Measurements from ENCODE around the gene SLC16A13. TPM values are rescaled to one million over a fixed set of nuclear protein-coding genes. Genes with fewer than 3 reads are reported as not detected.
A peak's percentile ranks its signal among the peaks of the same experiment; 100 is the strongest.

The SLC16A13 gene
- total and polyA plus RNA-seq, 7 donors = 0.17 to 1.5 (median 0.57) TPM

GRCh38 chr17:7021993-7022778 lies 13.6 kb upstream of the SLC16A13 start:
- H3K4me3 ChIP-seq = peak overlapping the region; percentile 63
- peaks cover 0 to 17% (median 7%) of the 10 kb centered on the region in 3 donors for H3K27me3 ChIP-seq (ENCODE audit: insufficient read depth in 3 of 3, low read length in 2 of 3)
- 1 to 2% (median 2%) methylated on average over 51 to 53 of the region's 53 CpGs for WGBS, 3 donors
- H3K9me3 ChIP-seq = no peaks in the 10 kb centered on the region
- TF ChIP-seq, protein P1, sequence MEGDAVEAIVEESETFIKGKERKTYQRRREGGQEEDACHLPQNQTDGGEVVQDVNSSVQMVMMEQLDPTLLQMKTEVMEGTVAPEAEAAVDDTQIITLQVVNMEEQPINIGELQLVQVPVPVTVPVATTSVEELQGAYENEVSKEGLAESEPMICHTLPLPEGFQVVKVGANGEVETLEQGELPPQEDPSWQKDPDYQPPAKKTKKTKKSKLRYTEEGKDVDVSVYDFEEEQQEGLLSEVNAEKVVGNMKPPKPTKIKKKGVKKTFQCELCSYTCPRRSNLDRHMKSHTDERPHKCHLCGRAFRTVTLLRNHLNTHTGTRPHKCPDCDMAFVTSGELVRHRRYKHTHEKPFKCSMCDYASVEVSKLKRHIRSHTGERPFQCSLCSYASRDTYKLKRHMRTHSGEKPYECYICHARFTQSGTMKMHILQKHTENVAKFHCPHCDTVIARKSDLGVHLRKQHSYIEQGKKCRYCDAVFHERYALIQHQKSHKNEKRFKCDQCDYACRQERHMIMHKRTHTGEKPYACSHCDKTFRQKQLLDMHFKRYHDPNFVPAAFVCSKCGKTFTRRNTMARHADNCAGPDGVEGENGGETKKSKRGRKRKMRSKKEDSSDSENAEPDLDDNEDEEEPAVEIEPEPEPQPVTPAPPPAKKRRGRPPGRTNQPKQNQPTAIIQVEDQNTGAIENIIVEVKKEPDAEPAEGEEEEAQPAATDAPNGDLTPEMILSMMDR (IDR thresholded peaks at IDR 0.05) = peak; percentile 97
- ATAC-seq = peak; percentile 72 to 81 (median 78)
- H3K4me1 ChIP-seq = peaks cover 15% of the 10 kb centered on the region
- peak; percentile 87 to 92 for DNase-seq
- H3K36me3 ChIP-seq (ENCODE audit: insufficient read depth in 1 of 2, low read depth in 1 of 2) = peaks cover 0 to 6% of the 10 kb centered on the region in 2 donors
- intact Hi-C loops (cut with DNase I) = loop anchor here (5.0 kb wide), 1 partner anchor 110 kb away; no protein-coding TSS in a partner anchor
- peak overlapping the region; percentile 79 for H3K27ac ChIP-seq

DNA sequence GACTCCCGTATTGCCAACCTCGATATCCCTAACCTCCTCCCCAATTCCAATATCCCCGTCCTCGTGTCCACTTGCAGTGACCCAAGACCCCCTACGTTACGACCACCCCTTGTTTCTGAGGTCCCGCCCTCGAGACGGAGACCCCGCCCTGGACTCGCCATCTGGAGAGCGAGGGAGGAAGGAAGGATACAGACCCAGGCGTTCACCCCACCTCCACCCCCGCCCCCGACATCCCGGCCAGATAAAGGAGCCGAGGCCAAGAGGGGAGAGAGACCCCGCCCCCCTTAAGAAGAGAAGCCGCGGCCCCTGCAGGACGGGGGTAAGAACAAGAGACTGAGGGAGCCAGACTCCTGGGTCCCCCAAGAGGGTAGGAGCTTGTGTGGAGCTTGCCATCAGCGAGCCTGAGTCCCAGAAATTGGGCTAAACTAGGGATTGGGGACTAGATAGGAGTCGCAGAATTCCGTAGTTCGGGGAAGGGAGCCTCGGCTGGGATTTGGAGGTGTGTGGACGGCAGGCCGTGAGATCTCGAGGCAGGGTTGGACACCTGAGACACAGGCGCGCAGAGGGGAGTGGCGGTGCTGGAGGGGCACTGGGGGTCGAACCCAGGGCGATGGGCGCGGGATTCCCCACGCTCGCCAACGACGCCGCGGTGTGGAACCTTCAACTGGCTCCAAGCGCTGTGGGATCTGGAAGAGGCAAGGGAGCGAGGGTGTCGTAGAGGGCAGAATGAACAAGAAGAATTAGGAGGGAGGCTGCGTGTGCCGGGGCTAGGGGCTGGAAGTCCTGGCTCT lies 12.8 kb upstream of the SLC16A13 start, which contains the start of gene BCL6B:
BCL6B (plus strand) TSS at position 270 of the 791 bp plus-strand sequence. CDS start 622 bp downstream, outside the sequence.
- intact Hi-C loops (cut with DNase I) = loop anchor here (5.0 kb wide), 1 partner anchor 111 kb away; no protein-coding TSS in a partner anchor
- Histone ChIP-seq H3K36me3 (ENCODE audit: insufficient read depth in 1 of 2, low read depth in 1 of 2) (peaks cover 0 to 2% of the 10 kb centered on the region in 2 donors), H3K4me3 (peak within 1 kb of the TSS; percentile 63), H3K27me3 (ENCODE audit: insufficient read depth in 3 of 3, low read length in 2 of 3) (peaks cover 0 to 17% (median 7%) of the 10 kb centered on the region in 3 donors), H3K27ac (peak within 1 kb of the TSS; percentile 79), H3K4me1 (peaks cover 15% of the 10 kb centered on the region), H3K9me3 (no peaks in the 10 kb centered on the region)
- no peak for DNase-seq
- 8 to 12% (median 9%) methylated on average over 47 of the region's 47 CpGs for WGBS, 3 donors
- ATAC-seq = peak in 1 of 4 donors; percentile 8
- TF ChIP-seq, protein P1 (IDR thresholded peaks at IDR 0.05) = no peak

DNA sequence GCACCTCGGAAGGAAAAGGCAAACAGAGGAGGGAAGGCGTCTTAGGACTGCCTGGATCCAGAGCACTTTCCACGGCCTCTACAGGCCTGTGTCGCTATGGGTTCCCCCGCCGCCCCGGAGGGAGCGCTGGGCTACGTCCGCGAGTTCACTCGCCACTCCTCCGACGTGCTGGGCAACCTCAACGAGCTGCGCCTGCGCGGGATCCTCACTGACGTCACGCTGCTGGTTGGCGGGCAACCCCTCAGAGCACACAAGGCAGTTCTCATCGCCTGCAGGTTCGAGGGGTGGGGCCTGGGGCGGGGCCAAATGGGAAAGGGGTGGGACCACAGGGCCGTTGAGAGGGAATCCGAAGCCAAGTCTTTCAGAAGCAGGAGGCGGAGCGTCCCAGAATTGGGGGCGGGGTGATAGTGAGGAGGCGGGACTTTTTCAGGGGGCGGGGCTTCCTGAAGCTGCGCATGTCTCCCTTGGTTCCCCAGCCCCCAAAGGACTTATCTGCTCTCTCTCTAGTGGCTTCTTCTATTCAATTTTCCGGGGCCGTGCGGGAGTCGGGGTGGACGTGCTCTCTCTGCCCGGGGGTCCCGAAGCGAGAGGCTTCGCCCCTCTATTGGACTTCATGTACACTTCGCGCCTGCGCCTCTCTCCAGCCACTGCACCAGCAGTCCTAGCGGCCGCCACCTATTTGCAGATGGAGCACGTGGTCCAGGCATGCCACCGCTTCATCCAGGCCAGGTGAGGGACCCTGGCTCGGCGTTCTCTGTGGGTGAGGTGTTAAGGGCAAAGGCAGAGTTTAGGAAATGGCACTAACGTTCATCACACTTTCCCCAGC lies 12.0 kb upstream of the SLC16A13 start:
- TF ChIP-seq, protein P1 (IDR thresholded peaks at IDR 0.05) = no peak
- Histone ChIP-seq H3K27ac (peak overlapping the region; percentile 79), H3K4me3 (peak overlapping the region; percentile 63), H3K9me3 (no peaks in the 10 kb centered on the region), H3K27me3 (ENCODE audit: insufficient read depth in 3 of 3, low read length in 2 of 3) (peaks cover 0 to 17% (median 7%) of the 10 kb centered on the region in 3 donors), H3K36me3 (ENCODE audit: insufficient read depth in 1 of 2, low read depth in 1 of 2) (peaks cover 0 to 2% of the 10 kb centered on the region in 2 donors), H3K4me1 (peaks cover 15% of the 10 kb centered on the region)
- intact Hi-C loops (cut with DNase I) = loop anchor here (5.0 kb wide), 1 partner anchor 111 kb away; no protein-coding TSS in a partner anchor
- 29 to 33% (median 31%) methylated on average over 48 to 51 of the region's 51 CpGs for WGBS, 3 donors
- ATAC-seq (peak; percentile 41 to 65 (median 64)), DNase-seq (peak; percentile 93 to 94)

- Histone ChIP-seq H3K27ac (no peak overlapping the region), H3K27me3 (ENCODE audit: insufficient read depth in 3 of 3, low read length in 2 of 3) (peaks cover 0 to 17% (median 7%) of the 10 kb centered on the region in 3 donors), H3K36me3 (ENCODE audit: insufficient read depth in 1 of 2, low read depth in 1 of 2) (peaks cover 0 to 2% of the 10 kb centered on the region in 2 donors), H3K4me1 (peaks cover 13% of the 10 kb centered on the region), H3K9me3 (no peaks in the 10 kb centered on the region), H3K4me3 (peak overlapping the region; percentile 63)
- TF ChIP-seq, protein P1 (IDR thresholded peaks at IDR 0.05) = no peak
- 63 to 68% (median 66%) methylated on average over 8 of the region's 8 CpGs for WGBS, 3 donors
- intact Hi-C loops (cut with DNase I) = loop anchor here (5.0 kb wide), 1 partner anchor 112 kb away; no protein-coding TSS in a partner anchor
- DNase-seq (no peak), ATAC-seq (no peak)
Observed at GRCh38 chr17:7024402-7024785, 11.4 kb upstream of the SLC16A13 start.

All from psoas muscle (tissue), 8 donors.